H9 (cell line): Measurements from ENCODE around the gene C9orf43. TPM values are rescaled to one million over a fixed set of nuclear protein-coding genes. Genes with fewer than 3 reads are reported as not detected.

Source experiments
- DNase-seq: peaks from one replicate; pipeline ENCODE4 v3.0.0-alpha.2; 2017
- H2AFZ ChIP-seq: one replicate; pipeline ENCODE4 v1.6.1; 2013; ENCODE audit warnings: mild to moderate bottlenecking, low read length, control low read depth, moderate library complexity
- H2AK5ac ChIP-seq: 2 replicates; pipeline ENCODE4 v1.6.1; 2013; ENCODE audit warnings: low read length, control low read depth, mixed read lengths; ENCODE audit not compliant: insufficient read length
- H2BK120ac ChIP-seq: one replicate; pipeline ENCODE4 v1.6.1; 2013; ENCODE audit warnings: low read depth, mild to moderate bottlenecking, low read length, control low read depth, inconsistent platforms; ENCODE audit not compliant: poor library complexity, severe bottlenecking
- H2BK12ac ChIP-seq: 2 replicates; pipeline ENCODE4 v1.6.1; 2013; ENCODE audit warnings: low read length, control low read depth, mixed read lengths, low read depth; ENCODE audit not compliant: insufficient read length
- H2BK15ac ChIP-seq: 2 replicates; pipeline ENCODE4 v1.6.1; 2013; ENCODE audit warnings: low read depth, low read length, control low read depth
- H2BK20ac ChIP-seq: one replicate; pipeline ENCODE4 v1.6.1; 2013; ENCODE audit warnings: low read depth, mild to moderate bottlenecking, low read length, control low read depth, inconsistent platforms; ENCODE audit not compliant: poor library complexity, severe bottlenecking
- H2BK5ac ChIP-seq: 2 replicates; pipeline ENCODE4 v1.6.1; 2013; ENCODE audit warnings: low read length, control low read depth, mixed read lengths; ENCODE audit not compliant: insufficient read length
- H3K14ac ChIP-seq: 2 replicates; pipeline ENCODE4 v1.6.1; 2013; ENCODE audit warnings: low read length, control low read depth; ENCODE audit not compliant: insufficient read depth
- H3K18ac ChIP-seq: 2 replicates; pipeline ENCODE4 v1.6.1; 2013; ENCODE audit warnings: low read depth, mild to moderate bottlenecking, mixed read lengths, low read length, control low read depth; ENCODE audit not compliant: insufficient read length
- H3K23ac ChIP-seq: 2 replicates; pipeline ENCODE4 v1.6.1; 2013; ENCODE audit warnings: low read length, control low read depth, mixed read lengths, low read depth; ENCODE audit not compliant: insufficient read length
- H3K23me2 ChIP-seq: 2 replicates; pipeline ENCODE4 v1.6.1; 2013; ENCODE audit warnings: low read depth, mild to moderate bottlenecking, mixed read lengths, low read length, control low read depth; ENCODE audit not compliant: insufficient read length, poor library complexity, severe bottlenecking
- H3K27ac ChIP-seq: 2 replicates; pipeline ENCODE4 v1.5.1; 2013; ENCODE audit warnings: low read length, control low read depth, mixed read lengths, low read depth; ENCODE audit not compliant: insufficient read length
- H3K27me3 ChIP-seq: 2 replicates; pipeline ENCODE4 v1.6.1; 2013; ENCODE audit warnings: low read length, control low read depth, inconsistent platforms; ENCODE audit not compliant: insufficient read depth
- H3K4ac ChIP-seq: 2 replicates; pipeline ENCODE4 v1.6.1; 2013; ENCODE audit warnings: low read depth, mild to moderate bottlenecking, control low read depth, inconsistent platforms, low read length, moderate library complexity
- H3K4me1 ChIP-seq: 2 replicates; pipeline ENCODE4 v1.6.1; 2013; ENCODE audit warnings: low read length, control low read depth, inconsistent platforms; ENCODE audit not compliant: insufficient read depth
- H3K4me2 ChIP-seq: 2 replicates; pipeline ENCODE4 v1.6.1; 2013; ENCODE audit warnings: low read length, control low read depth, mixed read lengths; ENCODE audit not compliant: insufficient read length, insufficient read depth
- H3K56ac ChIP-seq: 2 replicates; pipeline ENCODE4 v1.6.1; 2013; ENCODE audit warnings: low read depth, mild to moderate bottlenecking, mixed read lengths, low read length, control low read depth; ENCODE audit not compliant: insufficient read length
- H3K79me1 ChIP-seq: 2 replicates; pipeline ENCODE4 v1.6.1; 2013; ENCODE audit warnings: low read depth, mild to moderate bottlenecking, moderate library complexity, low read length, control low read depth, inconsistent platforms; ENCODE audit not compliant: insufficient read depth, poor library complexity, severe bottlenecking
- H3K79me2 ChIP-seq: 2 replicates; pipeline ENCODE4 v1.6.1; 2013; ENCODE audit warnings: low read length, control low read depth, inconsistent platforms; ENCODE audit not compliant: insufficient read depth
- H3K9ac ChIP-seq: 2 replicates; pipeline ENCODE4 v1.6.1; 2013; ENCODE audit warnings: low read length, control low read depth, mixed read lengths; ENCODE audit not compliant: insufficient read length; ENCODE audit errors: extremely low read depth
- H3K9me3 ChIP-seq: one replicate; pipeline ENCODE4 v1.6.1; 2013; ENCODE audit warnings: low read depth, low read length, inconsistent platforms; ENCODE audit not compliant: control insufficient read depth
- H3T11ph ChIP-seq: one replicate; pipeline ENCODE4 v1.6.1; 2013; ENCODE audit warnings: mild to moderate bottlenecking, low read length, control low read depth, inconsistent platforms
- H4K20me1 ChIP-seq: one replicate; pipeline ENCODE4 v1.6.1; 2013; ENCODE audit not compliant: control insufficient read depth, insufficient read length, insufficient read depth
- H4K5ac ChIP-seq: 2 replicates; pipeline ENCODE4 v1.6.1; 2013; ENCODE audit warnings: low read depth, mild to moderate bottlenecking, mixed read lengths, low read length, control low read depth; ENCODE audit not compliant: insufficient read length
- H4K8ac ChIP-seq: replicated peaks from 2 replicates; pipeline ENCODE4 v1.6.1; 2013; ENCODE audit warnings: low read length, control low read depth, mixed read lengths, low read depth; ENCODE audit not compliant: insufficient read length
- H4K91ac ChIP-seq: 2 replicates; pipeline ENCODE4 v1.6.1; 2013; ENCODE audit warnings: low read depth, mild to moderate bottlenecking, moderate library complexity, mixed read lengths, low read length, control low read depth; ENCODE audit not compliant: insufficient read length
- H3K27ac Mint-ChIP-seq, 3 experiments: 2 replicates in 2 of 3; 3 replicates in 1 of 3; pipeline ENCODE4 v1.8.0; 2020 to 2021; ENCODE audit warnings: mixed read lengths in 3 of 3, mild to moderate bottlenecking in 1 of 3, moderate library complexity in 1 of 3
- H3K27me3 Mint-ChIP-seq: 2 replicates; pipeline ENCODE4 v1.8.0; 2021; ENCODE audit warnings: low read depth, mild to moderate bottlenecking, moderate library complexity, mixed read lengths
- H3K36me3 Mint-ChIP-seq, 3 experiments: 2 replicates in 2 of 3; 3 replicates in 1 of 3; pipeline ENCODE4 v1.8.0; 2020 to 2021; ENCODE audit warnings: low read depth in 3 of 3, mixed read lengths in 3 of 3; ENCODE audit not compliant: insufficient read depth in 1 of 3
- H3K4me1 Mint-ChIP-seq, 2 experiments: 2 replicates each; pipeline ENCODE4 v1.8.0; 2020; ENCODE audit warnings: mixed read lengths in 2 of 2
- H3K4me3 Mint-ChIP-seq, 2 experiments: 2 replicates in 1 of 2; 3 replicates in 1 of 2; pipeline ENCODE4 v1.8.0; 2020 to 2021; ENCODE audit warnings: mild to moderate bottlenecking in 2 of 2, mixed read lengths in 2 of 2, moderate library complexity in 1 of 2
- H3K9me3 Mint-ChIP-seq, 2 experiments: 2 replicates in 1 of 2; 3 replicates in 1 of 2; pipeline ENCODE4 v1.8.0; 2020; ENCODE audit warnings: mild to moderate bottlenecking in 2 of 2, mixed read lengths in 2 of 2, moderate library complexity in 1 of 2
- WGBS: extraction: QIAGEN DNeasy Blood & Tissue Kit; methylation state at CpG from one replicate; pipeline ENCODE4 v1.1.7; 2013; ENCODE audit warnings: missing lambda C conversion rate, low lambda C conversion rate, mixed read lengths; ENCODE audit not compliant: insufficient read length; ENCODE audit errors: extremely low coverage; 5-methylcytosine and 5-hydroxymethylcytosine counted together
- total RNA-seq: library from RNA; stranded (reverse); gene quantifications from 2 replicates; pipeline ENCODE4 v1.2.1, GENCODE V29; 2021
- TF ChIP-seq, protein P1 (sequence below): fragments of 200-600 bp; sonication (generic); conservative IDR thresholded peaks from 3 replicates; pipeline ENCODE4 v1.8.0; 2021; ENCODE audit warnings: antibody characterized with exemption, mild to moderate bottlenecking

C9orf43 gene
- total RNA-seq, 1 experiment from 2014 or later, result 0.57 TPM

DNA sequence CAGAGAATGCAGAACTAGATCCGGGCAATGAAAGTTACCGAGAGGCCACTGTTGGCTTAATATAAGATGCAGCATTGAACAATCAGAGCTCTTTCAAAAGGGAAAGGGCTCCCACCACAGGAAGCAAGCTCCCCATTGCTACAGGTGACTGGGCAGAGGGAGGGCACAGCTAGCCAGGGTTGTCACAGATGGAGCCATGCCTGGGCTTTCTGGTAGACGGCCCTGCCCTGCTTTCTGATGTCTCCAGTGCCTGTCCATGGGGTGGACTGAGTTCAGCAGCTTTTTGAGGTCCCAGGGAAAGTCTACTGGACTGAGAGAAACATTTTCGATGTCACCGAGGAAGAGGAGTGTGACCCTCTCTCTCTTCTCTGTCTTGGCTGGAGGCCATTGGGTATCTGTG lies 67.1 kb downstream of the C9orf43 start:
- no peak overlapping the region for H2BK120ac ChIP-seq
- no peaks in the 10 kb centered on the region for H3K9me3 Mint-ChIP-seq

More for the DNA sequence above, 67.1 kb downstream of the C9orf43 start:
- no peak overlapping the region for H2BK12ac ChIP-seq
- H3K4me2 ChIP-seq, result no peak overlapping the region
- H3K14ac ChIP-seq, result no peak overlapping the region
- H3K9ac ChIP-seq, result no peak overlapping the region
- Mint-ChIP-seq H3K4me3 (no peak overlapping the region), H3K27me3 (no peaks in the 10 kb centered on the region), H3K36me3 (no peaks in the 10 kb centered on the region), H3K27ac (no peak overlapping the region), H3K4me1 (peaks cover 12 to 24% of the 10 kb centered on the region in 2 experiments)
- no peak overlapping the region for H2BK15ac ChIP-seq
- no peak overlapping the region for H3K56ac ChIP-seq
- no peaks in the 10 kb centered on the region for H3K23me2 ChIP-seq
- TF ChIP-seq, protein P1, sequence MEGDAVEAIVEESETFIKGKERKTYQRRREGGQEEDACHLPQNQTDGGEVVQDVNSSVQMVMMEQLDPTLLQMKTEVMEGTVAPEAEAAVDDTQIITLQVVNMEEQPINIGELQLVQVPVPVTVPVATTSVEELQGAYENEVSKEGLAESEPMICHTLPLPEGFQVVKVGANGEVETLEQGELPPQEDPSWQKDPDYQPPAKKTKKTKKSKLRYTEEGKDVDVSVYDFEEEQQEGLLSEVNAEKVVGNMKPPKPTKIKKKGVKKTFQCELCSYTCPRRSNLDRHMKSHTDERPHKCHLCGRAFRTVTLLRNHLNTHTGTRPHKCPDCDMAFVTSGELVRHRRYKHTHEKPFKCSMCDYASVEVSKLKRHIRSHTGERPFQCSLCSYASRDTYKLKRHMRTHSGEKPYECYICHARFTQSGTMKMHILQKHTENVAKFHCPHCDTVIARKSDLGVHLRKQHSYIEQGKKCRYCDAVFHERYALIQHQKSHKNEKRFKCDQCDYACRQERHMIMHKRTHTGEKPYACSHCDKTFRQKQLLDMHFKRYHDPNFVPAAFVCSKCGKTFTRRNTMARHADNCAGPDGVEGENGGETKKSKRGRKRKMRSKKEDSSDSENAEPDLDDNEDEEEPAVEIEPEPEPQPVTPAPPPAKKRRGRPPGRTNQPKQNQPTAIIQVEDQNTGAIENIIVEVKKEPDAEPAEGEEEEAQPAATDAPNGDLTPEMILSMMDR, result no peak
- no peaks in the 10 kb centered on the region for H4K20me1 ChIP-seq
- H3T11ph ChIP-seq, result no peak overlapping the region
- no peaks in the 10 kb centered on the region for H3K27me3 ChIP-seq
- H4K8ac ChIP-seq, result no peak overlapping the region
- H3K4ac ChIP-seq, result no peak overlapping the region
- no peaks in the 10 kb centered on the region for H3K79me2 ChIP-seq
- H3K9me3 ChIP-seq, result no peaks in the 10 kb centered on the region
- no peak overlapping the region for H3K23ac ChIP-seq
- H4K5ac ChIP-seq, result no peak overlapping the region
- no peak overlapping the region for H2BK20ac ChIP-seq
- no peak overlapping the region for H4K91ac ChIP-seq
- no peak overlapping the region for H2AFZ ChIP-seq
- no peak overlapping the region for H2BK5ac ChIP-seq
- H3K4me1 ChIP-seq, result peaks cover 7% of the 10 kb centered on the region
- no peaks in the 10 kb centered on the region for H3K79me1 ChIP-seq
- H2AK5ac ChIP-seq, result no peak overlapping the region
- H3K27ac ChIP-seq, result no peak overlapping the region
- WGBS, result no CpG with 5 or more reads among the region's 5 CpGs
- no peak for DNase-seq
- H3K18ac ChIP-seq, result no peak overlapping the region
